GM23248 (cell line): ENCODE results near the gene CDC25A. TPM values are rescaled to one million over a fixed set of nuclear protein-coding genes. Genes with fewer than 3 reads are reported as not detected.

Source experiments
- DNase-seq: peaks from one replicate; pipeline ENCODE4 v3.0.0-alpha.2; 2015
- H2AFZ ChIP-seq: fragments of 200-600 bp; sonication (generic); 2 replicates; pipeline ENCODE4 v1.6.1; 2016; ENCODE audit warnings: antibody characterized with exemption
- H3F3A ChIP-seq: fragments of 200-600 bp; sonication (generic); 2 replicates; pipeline ENCODE4 v1.6.1; 2016; ENCODE audit warnings: mild to moderate bottlenecking, antibody characterized with exemption, mixed run types; ENCODE audit not compliant: insufficient read depth
- H3K27ac ChIP-seq: fragments of 200-600 bp; sonication (generic); 2 replicates; pipeline ENCODE4 v1.5.1; 2016; ENCODE audit warnings: mild to moderate bottlenecking
- H3K27me3 ChIP-seq: fragments of 200-600 bp; sonication (generic); replicated peaks from 2 replicates; pipeline ENCODE4 v1.6.1; 2016; ENCODE audit warnings: mild to moderate bottlenecking; ENCODE audit not compliant: insufficient read depth
- H3K36me3 ChIP-seq: fragments of 200-600 bp; sonication (generic); 2 replicates; pipeline ENCODE4 v1.6.1; 2016; ENCODE audit warnings: low read depth, mild to moderate bottlenecking
- H3K4me1 ChIP-seq: fragments of 200-600 bp; sonication (generic); 2 replicates; pipeline ENCODE4 v1.6.1; 2016; ENCODE audit warnings: mild to moderate bottlenecking; ENCODE audit not compliant: insufficient read depth
- H3K4me2 ChIP-seq: fragments of 200-600 bp; sonication (generic); one replicate; pipeline ENCODE4 v1.6.1; 2016; ENCODE audit warnings: mild to moderate bottlenecking; ENCODE audit not compliant: unreplicated experiment
- H3K4me3 ChIP-seq: fragments of 200-600 bp; sonication (generic); 2 replicates; pipeline ENCODE4 v1.5.1; 2016; ENCODE audit warnings: mild to moderate bottlenecking
- H3K79me2 ChIP-seq: fragments of 200-600 bp; sonication (generic); 2 replicates; pipeline ENCODE4 v1.6.1; 2016; ENCODE audit warnings: mild to moderate bottlenecking; ENCODE audit not compliant: insufficient read depth
- H3K9ac ChIP-seq: fragments of 200-600 bp; sonication (generic); 2 replicates; pipeline ENCODE4 v1.6.1; 2016; ENCODE audit warnings: mild to moderate bottlenecking
- H3K9me2 ChIP-seq: fragments of 200-600 bp; sonication (generic); 2 replicates; pipeline ENCODE4 v1.6.1; 2016; ENCODE audit warnings: mixed run types, mild to moderate bottlenecking, moderate library complexity; ENCODE audit not compliant: insufficient read depth
- H3K9me3 ChIP-seq: fragments of 200-600 bp; sonication (generic); one replicate; pipeline ENCODE4 v1.6.1; 2017; ENCODE audit warnings: low read depth
- H4K20me1 ChIP-seq: fragments of 200-600 bp; sonication (generic); 2 replicates; pipeline ENCODE4 v1.6.0; 2016; ENCODE audit not compliant: insufficient read depth
- EZH2 ChIP-seq: fragments of 200-600 bp; sonication (generic); IDR thresholded peaks from 2 replicates; pipeline ENCODE4 v1.6.1; 2018; ENCODE audit warnings: antibody characterized with exemption, mild to moderate bottlenecking; ENCODE audit not compliant: insufficient read depth, poor library complexity, severe bottlenecking
- EZH2phosphoT487 ChIP-seq: fragments of 200-600 bp; sonication (generic); IDR thresholded peaks from 2 replicates; pipeline ENCODE4 v1.6.1; 2018; ENCODE audit warnings: antibody characterized with exemption, moderate library complexity, mild to moderate bottlenecking, low read depth; ENCODE audit not compliant: insufficient read depth
- WGBS, 2 experiments: methylation state at CpG; one replicate each; pipeline ENCODE4 v1.1.6; 2015 to 2017; ENCODE audit warnings: low lambda C conversion rate in 2 of 2, low coverage in 1 of 2; ENCODE audit errors: missing lambda C conversion rate in 2 of 2; 5-methylcytosine and 5-hydroxymethylcytosine counted together
- in situ Hi-C: fragments of 300-500 bp; cut with MboI; formaldehyde crosslinking; loops from 2 replicates; pipeline ENCODE4 v1.15.0; 2020
- polyA plus RNA-seq: library from polyadenylated mRNA; unstranded; fragments of >200 nt; fragmentation: Nextera tagmentation; extraction: Ambion mirVana; gene quantifications from 2 replicates; pipeline ENCODE4 v1.2.1, GENCODE V29; 2016
- total RNA-seq: library from RNA; depleted of rRNA; stranded (reverse); fragments of >200 nt; shearing (Covaris generic); gene quantifications from 2 replicates; pipeline ENCODE4 v1.2.3, GENCODE V29; 2014

Gene CDC25A
- total and polyA plus RNA-seq, 2 experiments from 2014 or later: 1.5 to 4.3 TPM

DNA sequence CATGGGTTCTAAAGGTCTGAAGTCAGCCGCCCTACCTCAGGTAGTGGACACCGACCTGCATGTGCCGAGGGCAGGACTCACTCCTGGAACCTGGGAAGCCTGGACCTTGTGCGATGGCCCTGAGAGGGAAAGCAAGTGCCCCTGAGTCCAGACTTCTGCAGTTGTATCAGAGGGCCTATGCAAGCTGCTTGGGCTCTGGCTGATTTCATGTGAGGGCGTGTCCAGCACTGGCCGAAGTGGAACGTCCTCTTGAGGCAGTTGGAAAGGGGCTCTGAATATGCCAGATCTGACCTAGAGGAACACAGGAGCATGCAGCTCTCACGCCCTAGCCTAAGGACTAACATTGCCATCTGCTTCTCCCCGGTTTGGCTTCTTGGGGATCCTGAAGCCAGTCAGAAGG is 32.5 kb upstream of the CDC25A start:
- WGBS, 2 experiments: 55 to 68% methylated on average over 9 of the region's 9 CpGs
- Histone ChIP-seq H2AFZ (no peak overlapping the region), H3K27ac (no peak overlapping the region), H3K4me2 (no peak overlapping the region), H3K9me3 (no peaks in the 10 kb centered on the region), H3K9me2 (no peaks in the 10 kb centered on the region), H3K4me3 (no peak overlapping the region), H3K9ac (no peak overlapping the region), H3K79me2 (no peaks in the 10 kb centered on the region), H3F3A (peaks cover 7% of the 10 kb centered on the region; the same call in 1 of the 2 replicates), H3K4me1 (0 out of 2 replicates have a peak, but pooled peaks cover 4% of the 10 kb centered on the region), H3K36me3 (no peaks in the 10 kb centered on the region), H4K20me1 (no peaks in the 10 kb centered on the region), H3K27me3 (no peaks in the 10 kb centered on the region; the same call in 1 of the 2 replicates)
- in situ Hi-C loops: no loop called here
- no peak for DNase-seq
- no peak for TF ChIP-seq EZH2phosphoT487
- no peak for TF ChIP-seq EZH2

DNA sequence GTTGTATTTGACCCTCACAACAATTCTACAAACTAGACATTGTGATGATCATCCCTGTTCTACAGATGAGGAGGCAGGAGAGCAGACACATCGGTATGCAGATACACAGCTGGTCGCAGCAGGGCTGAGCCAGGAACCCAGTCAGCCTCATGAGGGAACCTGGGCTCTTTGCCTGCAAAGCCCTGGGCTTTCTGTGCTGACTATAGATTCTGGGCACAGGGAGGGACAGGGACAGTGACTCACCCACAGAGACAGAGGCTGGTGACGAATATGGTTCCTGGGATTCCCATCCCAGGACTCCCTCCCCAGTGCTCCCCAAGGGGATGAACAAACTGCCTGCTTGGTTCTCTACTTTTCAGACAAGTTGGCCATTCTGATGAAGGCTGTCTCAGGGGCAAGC is 31.3 kb upstream of the CDC25A start:
- H3F3A ChIP-seq: peaks cover 7% of the 10 kb centered on the region; the same call in 1 of the 2 replicates
- H3K9ac ChIP-seq: no peak overlapping the region
- no peak overlapping the region for H3K27ac ChIP-seq
- no peak overlapping the region for H2AFZ ChIP-seq
- no peaks in the 10 kb centered on the region for H3K79me2 ChIP-seq
- no peak overlapping the region for H3K4me3 ChIP-seq
- 0 to 7% methylated on average over 3 of the region's 3 CpGs for WGBS, 2 experiments
- peak; percentile 88 for DNase-seq
- H3K9me2 ChIP-seq: no peaks in the 10 kb centered on the region
- H4K20me1 ChIP-seq: no peaks in the 10 kb centered on the region
- H3K4me2 ChIP-seq: no peak overlapping the region
- no peaks in the 10 kb centered on the region for H3K27me3 ChIP-seq
- H3K36me3 ChIP-seq: no peaks in the 10 kb centered on the region
- 0 out of 2 replicates have a peak, but pooled peaks cover 4% of the 10 kb centered on the region for H3K4me1 ChIP-seq
- in situ Hi-C loops: no loop called here
- no peaks in the 10 kb centered on the region for H3K9me3 ChIP-seq
- no peak for TF ChIP-seq EZH2phosphoT487
- no peak for TF ChIP-seq EZH2

DNA sequence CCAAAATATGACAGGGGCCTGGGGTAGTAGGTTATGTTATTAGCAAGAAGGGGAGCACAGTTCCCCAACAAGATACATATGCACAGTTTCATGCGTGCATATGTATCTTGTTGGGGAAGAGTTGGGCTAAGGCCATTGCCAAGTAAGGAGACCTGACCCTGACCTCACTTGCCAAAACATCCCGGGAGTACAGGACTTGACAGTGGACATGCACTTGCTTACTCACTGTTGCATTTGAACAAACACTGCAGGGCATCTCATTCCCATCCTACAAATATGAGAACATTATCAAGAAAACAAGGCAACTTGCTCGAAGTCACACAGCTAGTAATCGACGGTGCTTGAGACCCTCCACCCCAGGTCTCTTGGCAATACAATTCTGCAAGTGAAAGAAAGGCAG is 30.3 kb upstream of the CDC25A start:
- Histone ChIP-seq H3K27me3 (no peaks in the 10 kb centered on the region), H3K4me2 (no peak overlapping the region), H2AFZ (no peak overlapping the region), H3K9me2 (no peaks in the 10 kb centered on the region), H3K9ac (no peak overlapping the region), H3K27ac (no peak overlapping the region), H3K36me3 (no peaks in the 10 kb centered on the region), H4K20me1 (no peaks in the 10 kb centered on the region), H3F3A (peaks cover 7% of the 10 kb centered on the region; the same call in 1 of the 2 replicates), H3K9me3 (no peaks in the 10 kb centered on the region), H3K79me2 (no peaks in the 10 kb centered on the region), H3K4me3 (no peak overlapping the region), H3K4me1 (0 out of 2 replicates have a peak, but pooled peaks cover 4% of the 10 kb centered on the region)
- 88 to 94% methylated on average over 5 of the region's 5 CpGs for WGBS, 2 experiments
- DNase-seq: no peak
- TF ChIP-seq EZH2 (no peak), EZH2phosphoT487 (no peak)
- in situ Hi-C loops: no loop called here

DNA sequence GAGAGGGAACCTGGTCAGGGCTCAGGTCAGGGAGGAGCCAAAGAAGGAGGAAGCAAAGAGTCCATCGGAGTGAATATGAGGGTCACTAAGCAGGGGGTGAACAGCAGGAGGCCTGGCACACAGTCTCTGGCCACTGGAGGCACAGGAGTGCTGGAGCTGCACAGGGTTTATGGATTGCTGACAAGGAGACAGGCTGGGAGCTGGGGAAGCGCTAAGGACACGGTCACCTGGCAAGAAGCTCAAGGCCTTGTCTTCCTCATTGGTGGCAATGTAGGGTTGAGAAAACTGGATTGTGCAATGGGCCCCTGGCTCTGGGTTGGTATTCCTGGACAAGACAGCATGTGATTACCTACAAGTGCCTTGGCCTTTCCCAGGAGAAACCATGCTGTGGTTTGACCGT is 29.2 kb upstream of the CDC25A start:
- no peaks in the 10 kb centered on the region for H4K20me1 ChIP-seq
- H3K79me2 ChIP-seq: no peaks in the 10 kb centered on the region
- H3K9me2 ChIP-seq: no peaks in the 10 kb centered on the region
- WGBS, 2 experiments: 91 to 95% methylated on average over 4 of the region's 4 CpGs
- no peak overlapping the region for H3K4me2 ChIP-seq
- no peaks in the 10 kb centered on the region for H3K36me3 ChIP-seq
- peaks cover 7% of the 10 kb centered on the region; the same call in 1 of the 2 replicates for H3F3A ChIP-seq
- 0 out of 2 replicates have a peak, but pooled peaks cover 4% of the 10 kb centered on the region for H3K4me1 ChIP-seq
- TF ChIP-seq EZH2 (no peak), EZH2phosphoT487 (no peak)
- H3K9me3 ChIP-seq: no peaks in the 10 kb centered on the region
- no peak overlapping the region for H3K4me3 ChIP-seq
- no peak for DNase-seq
- no peak overlapping the region for H2AFZ ChIP-seq
- H3K9ac ChIP-seq: no peak overlapping the region
- in situ Hi-C loops: no loop called here
- H3K27me3 ChIP-seq: no peaks in the 10 kb centered on the region
- no peak overlapping the region for H3K27ac ChIP-seq

DNA sequence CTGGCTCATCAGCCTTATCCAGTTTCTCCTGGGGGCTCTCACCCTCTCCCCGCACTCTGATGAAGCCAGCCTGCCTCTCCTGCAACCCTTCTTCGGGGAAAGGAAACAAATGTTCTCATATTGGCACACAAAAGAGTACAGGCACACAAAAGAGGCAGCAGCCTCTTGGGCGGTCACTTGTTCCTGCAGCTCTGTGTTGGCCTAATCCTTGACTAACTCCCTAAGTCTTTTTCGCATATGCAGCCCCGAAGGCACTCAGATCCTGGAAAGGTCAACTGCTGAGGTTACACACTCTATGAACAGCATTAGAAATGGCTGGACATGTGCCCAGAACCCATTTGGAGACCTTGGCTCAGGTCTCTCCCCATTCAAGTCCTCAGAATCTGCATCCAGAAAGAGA is 27.7 kb upstream of the CDC25A start:
- Histone ChIP-seq H3K27me3 (no peaks in the 10 kb centered on the region), H3K4me3 (no peak overlapping the region), H3K4me2 (no peak overlapping the region), H3K27ac (no peak overlapping the region), H3K4me1 (0 out of 2 replicates have a peak, but pooled peaks cover 4% of the 10 kb centered on the region), H4K20me1 (no peaks in the 10 kb centered on the region), H3K79me2 (no peaks in the 10 kb centered on the region), H3K9ac (no peak overlapping the region), H3K9me3 (no peaks in the 10 kb centered on the region), H2AFZ (no peak overlapping the region), H3K36me3 (no peaks in the 10 kb centered on the region), H3F3A (peaks cover 7% of the 10 kb centered on the region; the same call in 1 of the 2 replicates), H3K9me2 (no peaks in the 10 kb centered on the region)
- WGBS, 2 experiments: 22 to 25% methylated on average over 5 of the region's 5 CpGs
- TF ChIP-seq EZH2 (no peak), EZH2phosphoT487 (no peak)
- no peak for DNase-seq
- in situ Hi-C loops: no loop called here
